Measurements from ENCODE around the gene UQCR11.

Gene UQCR11

DNA sequence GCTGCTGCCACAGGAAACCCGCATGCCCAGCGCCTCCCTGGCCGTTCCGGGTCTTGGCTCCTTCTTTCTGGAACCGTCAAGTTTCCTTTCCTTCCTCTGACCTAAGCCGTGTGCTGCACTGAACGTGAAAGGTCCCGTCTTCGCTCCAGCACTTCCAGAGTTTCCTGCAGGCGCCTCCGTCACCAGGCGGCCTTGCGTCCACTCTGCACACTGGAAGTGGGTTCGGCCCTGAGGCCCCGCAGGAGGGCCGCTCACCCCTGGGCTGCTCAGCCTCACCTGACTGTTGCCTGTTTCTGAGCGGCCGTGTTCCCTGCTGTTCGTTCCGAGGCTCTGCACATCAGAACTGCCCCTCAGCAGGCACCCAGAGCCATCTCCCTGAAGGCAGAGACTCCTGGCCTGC lies 24.9 kb downstream of the UQCR11 start:
- Histone ChIP-seq H3K4me1 (ENCODE audit: control insufficient read depth, low read length) (no peaks in the 10 kb centered on the region), H3K36me3 (ENCODE audit: control insufficient read depth, low read length) (peaks cover 71% of the 10 kb centered on the region), H3K27me3 (ENCODE audit: control insufficient read depth, low read length) (no peaks in the 10 kb centered on the region), H3K4me2 (ENCODE audit: low read length) (no peak overlapping the region), H3F3A (ENCODE audit: control insufficient read depth, insufficient read depth) (no peaks in the 10 kb centered on the region), H3K9me2 (replicated peaks; ENCODE audit: control insufficient read depth, low read length) (no peaks in the 10 kb centered on the region), H3K9me3 (ENCODE audit: control insufficient read depth, insufficient read depth, low read length) (no peaks in the 10 kb centered on the region), H3K27ac (ENCODE audit: low read depth, low read length) (no peak overlapping the region), H3K79me2 (ENCODE audit: control insufficient read depth, low read length) (peaks cover 11% of the 10 kb centered on the region), H4K20me1 (ENCODE audit: control insufficient read depth, insufficient read depth, low read depth, low read length) (no peaks in the 10 kb centered on the region), H3K4me3 (ENCODE audit: low read length) (no peak overlapping the region)
- TF ChIP-seq, protein P1, sequence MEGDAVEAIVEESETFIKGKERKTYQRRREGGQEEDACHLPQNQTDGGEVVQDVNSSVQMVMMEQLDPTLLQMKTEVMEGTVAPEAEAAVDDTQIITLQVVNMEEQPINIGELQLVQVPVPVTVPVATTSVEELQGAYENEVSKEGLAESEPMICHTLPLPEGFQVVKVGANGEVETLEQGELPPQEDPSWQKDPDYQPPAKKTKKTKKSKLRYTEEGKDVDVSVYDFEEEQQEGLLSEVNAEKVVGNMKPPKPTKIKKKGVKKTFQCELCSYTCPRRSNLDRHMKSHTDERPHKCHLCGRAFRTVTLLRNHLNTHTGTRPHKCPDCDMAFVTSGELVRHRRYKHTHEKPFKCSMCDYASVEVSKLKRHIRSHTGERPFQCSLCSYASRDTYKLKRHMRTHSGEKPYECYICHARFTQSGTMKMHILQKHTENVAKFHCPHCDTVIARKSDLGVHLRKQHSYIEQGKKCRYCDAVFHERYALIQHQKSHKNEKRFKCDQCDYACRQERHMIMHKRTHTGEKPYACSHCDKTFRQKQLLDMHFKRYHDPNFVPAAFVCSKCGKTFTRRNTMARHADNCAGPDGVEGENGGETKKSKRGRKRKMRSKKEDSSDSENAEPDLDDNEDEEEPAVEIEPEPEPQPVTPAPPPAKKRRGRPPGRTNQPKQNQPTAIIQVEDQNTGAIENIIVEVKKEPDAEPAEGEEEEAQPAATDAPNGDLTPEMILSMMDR (IDR thresholded peaks at IDR 0.05; ENCODE audit: low read depth, low read length, poor library complexity, severe bottlenecking), result no peak
- TF ChIP-seq EZH2phosphoT487 (IDR thresholded peaks at IDR 0.05; ENCODE audit: borderline replicate concordance, low read length), result no peak

DNA sequence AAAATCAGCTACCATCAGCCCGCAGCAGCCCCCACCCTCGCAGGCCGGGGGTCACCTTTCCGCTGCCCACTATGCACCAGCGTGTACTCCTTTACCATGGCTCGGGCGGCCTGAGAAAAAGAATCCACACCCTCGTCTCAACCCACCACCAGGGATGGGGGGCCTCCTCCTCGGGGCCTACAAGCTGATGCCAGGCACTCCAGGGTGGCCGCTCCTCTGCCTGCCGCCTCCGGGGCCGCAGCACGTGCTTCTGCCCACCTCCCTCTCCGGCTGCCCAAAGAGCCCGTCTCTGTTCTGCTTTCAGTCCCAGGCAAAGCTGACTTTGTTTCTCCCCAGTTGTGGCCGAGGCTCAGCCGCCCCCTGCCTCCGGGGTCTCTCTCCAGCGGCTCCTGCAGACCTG lies 26.0 kb downstream of the UQCR11 start:
- no peaks in the 10 kb centered on the region for H3K9me2 ChIP-seq (replicated peaks; ENCODE audit: control insufficient read depth, low read length)
- no peaks in the 10 kb centered on the region for H3K9me3 ChIP-seq (ENCODE audit: control insufficient read depth, insufficient read depth, low read length)
- no peak overlapping the region for H3K4me2 ChIP-seq (ENCODE audit: low read length)
- peaks cover 2% of the 10 kb centered on the region; the same call in 1 of the 2 replicates for H3K79me2 ChIP-seq (ENCODE audit: control insufficient read depth, low read length)
- TF ChIP-seq EZH2phosphoT487 (IDR thresholded peaks at IDR 0.05; ENCODE audit: borderline replicate concordance, low read length), result no peak
- TF ChIP-seq, protein P1 (IDR thresholded peaks at IDR 0.05; ENCODE audit: low read depth, low read length, poor library complexity, severe bottlenecking), result no peak
- H4K20me1 ChIP-seq (ENCODE audit: control insufficient read depth, insufficient read depth, low read depth, low read length), result no peaks in the 10 kb centered on the region
- no peaks in the 10 kb centered on the region for H3K4me1 ChIP-seq (ENCODE audit: control insufficient read depth, low read length)
- H3K27me3 ChIP-seq (ENCODE audit: control insufficient read depth, low read length), result no peaks in the 10 kb centered on the region
- H3K4me3 ChIP-seq (ENCODE audit: low read length), result no peak overlapping the region
- no peak overlapping the region for H3K27ac ChIP-seq (ENCODE audit: low read depth, low read length)
- no peaks in the 10 kb centered on the region for H3F3A ChIP-seq (ENCODE audit: control insufficient read depth, insufficient read depth)
- peaks cover 61% of the 10 kb centered on the region for H3K36me3 ChIP-seq (ENCODE audit: control insufficient read depth, low read length)

DNA sequence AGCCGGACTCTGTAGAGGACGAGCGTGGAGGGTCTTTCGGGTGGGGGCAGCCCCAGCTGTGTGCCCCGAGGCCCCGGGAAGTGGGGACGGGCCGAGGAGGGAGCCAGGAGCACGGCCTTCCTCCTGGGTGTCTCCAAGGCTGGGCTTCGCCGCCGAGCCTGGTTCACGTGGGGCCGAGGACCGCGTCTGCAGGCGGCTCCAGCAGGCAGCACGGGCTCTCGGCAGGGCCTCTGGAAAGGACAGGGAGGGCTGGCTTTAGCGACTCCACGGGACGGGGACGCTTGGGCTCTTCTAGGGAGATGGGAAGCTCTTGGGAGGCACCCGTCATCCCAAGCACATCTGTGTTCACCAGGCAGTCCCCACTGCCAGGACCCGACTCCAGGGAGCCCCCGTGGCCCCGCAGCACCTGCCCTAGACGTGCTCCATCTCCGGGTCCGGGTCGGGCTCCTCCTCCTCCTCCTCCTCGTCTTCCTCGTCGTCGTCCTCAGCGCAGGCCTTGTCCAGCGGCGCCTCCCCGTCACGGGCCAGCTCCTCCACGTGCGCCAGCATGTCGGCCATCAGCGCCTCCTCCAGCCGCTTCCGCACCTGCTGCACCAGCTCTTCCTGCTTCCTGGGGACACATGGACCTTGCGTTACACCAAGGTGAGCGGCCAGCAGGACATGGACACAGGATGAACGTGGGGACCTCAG lies 27.2 kb downstream of the UQCR11 start:
- Histone ChIP-seq H3K27me3 (ENCODE audit: control insufficient read depth, low read length) (no peaks in the 10 kb centered on the region), H3K27ac (ENCODE audit: low read depth, low read length) (no peak overlapping the region), H4K20me1 (ENCODE audit: control insufficient read depth, insufficient read depth, low read depth, low read length) (no peaks in the 10 kb centered on the region), H3K4me1 (ENCODE audit: control insufficient read depth, low read length) (no peaks in the 10 kb centered on the region), H3K79me2 (ENCODE audit: control insufficient read depth, low read length) (no peaks in the 10 kb centered on the region), H3F3A (ENCODE audit: control insufficient read depth, insufficient read depth) (peaks cover 4% of the 10 kb centered on the region; the same call in 1 of the 2 replicates), H3K4me3 (ENCODE audit: low read length) (no peak overlapping the region), H3K36me3 (ENCODE audit: control insufficient read depth, low read length) (peaks cover 57% of the 10 kb centered on the region), H3K9me3 (ENCODE audit: control insufficient read depth, insufficient read depth, low read length) (no peaks in the 10 kb centered on the region), H3K9me2 (replicated peaks; ENCODE audit: control insufficient read depth, low read length) (no peaks in the 10 kb centered on the region), H3K4me2 (ENCODE audit: low read length) (no peak overlapping the region)
- TF ChIP-seq EZH2phosphoT487 (IDR thresholded peaks at IDR 0.05; ENCODE audit: borderline replicate concordance, low read length), result no peak
- TF ChIP-seq, protein P1 (IDR thresholded peaks at IDR 0.05; ENCODE audit: low read depth, low read length, poor library complexity, severe bottlenecking), result no peak
